HG03558 (cell line): ENCODE results near the gene MPPED1.

Experiments
- ATAC-seq: cut with Tn5 transposase; IDR thresholded peaks from one replicate; pipeline ENCODE4 v1.9.1; 2021; ENCODE audit warnings: moderate number of reproducible peaks; ENCODE audit not compliant: unreplicated experiment; ENCODE audit errors: extremely low read depth

Gene MPPED1

DNA sequence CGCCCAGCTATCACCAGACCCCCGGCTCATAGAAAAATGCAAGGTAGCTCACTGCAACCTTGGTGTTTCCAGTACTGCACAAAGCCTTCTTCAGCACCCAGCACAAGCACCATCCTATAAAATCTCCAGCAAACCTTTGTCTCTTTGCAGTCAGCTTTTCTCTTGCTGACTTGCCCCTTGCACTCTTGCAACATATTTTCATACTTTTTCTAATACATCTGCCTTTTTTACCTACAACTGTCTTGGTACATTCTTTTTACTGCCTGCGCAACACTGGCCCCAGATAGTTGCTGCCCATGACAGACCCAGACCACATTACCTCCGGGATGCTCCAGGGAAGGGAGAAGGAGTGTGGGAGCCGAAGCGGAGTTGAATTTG is 142.4 kb downstream of the MPPED1 start:
- no peak for ATAC-seq

DNA sequence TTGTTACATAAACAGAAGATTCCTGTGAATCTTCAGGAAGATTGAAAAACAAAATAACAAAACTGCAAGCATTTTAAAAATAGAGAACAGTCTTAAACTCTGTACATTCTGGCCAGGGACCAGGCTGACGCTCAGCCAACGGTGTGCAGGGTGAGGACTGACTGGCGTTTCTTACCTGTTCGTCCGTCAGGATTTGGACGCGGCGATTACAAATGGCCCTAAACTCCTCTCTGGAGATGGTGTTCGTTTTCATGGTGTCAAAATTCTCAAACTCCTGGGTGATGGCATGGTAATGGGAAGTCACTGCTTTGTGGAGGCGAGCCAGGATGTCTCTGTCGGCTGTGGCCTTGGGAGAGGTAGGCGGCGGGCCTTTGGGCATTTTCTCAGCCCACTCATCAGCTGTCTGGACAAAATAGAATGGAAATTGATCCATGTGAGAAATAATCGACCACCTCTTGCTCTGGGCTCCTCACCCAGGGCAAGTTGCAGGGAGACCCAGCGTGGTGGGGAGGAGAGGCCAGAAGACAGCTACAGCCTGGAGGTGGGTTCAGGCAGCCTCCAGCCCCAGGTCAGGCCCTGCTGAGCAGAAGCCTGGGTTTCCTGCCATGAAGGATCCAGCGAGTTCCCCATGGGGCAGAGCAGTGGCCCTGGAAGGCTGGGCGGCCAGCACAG is 143.0 kb downstream of the MPPED1 start:
- ATAC-seq, result no peak

GRCh38 chr22:43555561-43556515 is 144.0 kb downstream of the MPPED1 start:
- no peak for ATAC-seq
